ENCODE measurements around the gene TPSAB1.
"Not testable (repeated sequence)": the region's sequence is repeated elsewhere in the genome, so short reads cannot be mapped to it uniquely, and the experiment has no call there.

Gene TPSAB1

DNA sequence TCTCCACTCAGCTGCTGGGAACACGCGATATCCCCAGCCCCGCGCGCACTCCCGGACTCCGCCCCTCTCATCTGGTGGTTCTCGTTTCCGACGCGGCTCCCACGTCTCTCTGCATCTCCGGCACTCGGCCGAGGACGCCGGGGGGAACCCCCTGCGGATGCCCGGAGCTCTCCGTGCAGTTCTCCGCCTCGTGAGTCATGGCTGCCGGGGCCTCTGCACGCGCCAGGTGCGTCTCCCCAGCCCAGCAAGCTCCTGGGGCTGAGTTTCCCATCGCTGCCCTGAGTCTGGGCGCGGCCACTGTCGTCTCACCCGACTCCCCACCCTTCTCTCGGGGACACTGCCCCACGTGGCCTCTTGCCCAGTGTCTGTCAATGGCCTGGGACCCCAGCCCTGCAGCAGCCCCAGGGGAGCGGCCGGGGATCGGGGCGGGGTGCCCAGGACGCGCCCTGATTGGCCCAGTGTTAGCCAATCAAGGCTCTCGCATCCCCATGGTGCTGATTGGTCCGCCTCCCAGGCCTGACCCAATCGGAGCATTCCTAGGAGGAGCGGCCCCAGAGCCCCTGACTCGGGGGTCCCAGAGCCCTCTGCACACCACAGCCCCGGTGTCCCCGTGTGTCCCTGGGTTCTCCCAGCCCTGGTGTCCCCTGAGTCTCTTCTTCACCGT lies 13.3 kb downstream of the TPSAB1 start:
- not testable (repeated sequence) for DNase-seq

GRCh38 chr16:1254821-1255220 lies 14.3 kb downstream of the TPSAB1 start:
- DNase-seq, result not testable (repeated sequence)

DNA sequence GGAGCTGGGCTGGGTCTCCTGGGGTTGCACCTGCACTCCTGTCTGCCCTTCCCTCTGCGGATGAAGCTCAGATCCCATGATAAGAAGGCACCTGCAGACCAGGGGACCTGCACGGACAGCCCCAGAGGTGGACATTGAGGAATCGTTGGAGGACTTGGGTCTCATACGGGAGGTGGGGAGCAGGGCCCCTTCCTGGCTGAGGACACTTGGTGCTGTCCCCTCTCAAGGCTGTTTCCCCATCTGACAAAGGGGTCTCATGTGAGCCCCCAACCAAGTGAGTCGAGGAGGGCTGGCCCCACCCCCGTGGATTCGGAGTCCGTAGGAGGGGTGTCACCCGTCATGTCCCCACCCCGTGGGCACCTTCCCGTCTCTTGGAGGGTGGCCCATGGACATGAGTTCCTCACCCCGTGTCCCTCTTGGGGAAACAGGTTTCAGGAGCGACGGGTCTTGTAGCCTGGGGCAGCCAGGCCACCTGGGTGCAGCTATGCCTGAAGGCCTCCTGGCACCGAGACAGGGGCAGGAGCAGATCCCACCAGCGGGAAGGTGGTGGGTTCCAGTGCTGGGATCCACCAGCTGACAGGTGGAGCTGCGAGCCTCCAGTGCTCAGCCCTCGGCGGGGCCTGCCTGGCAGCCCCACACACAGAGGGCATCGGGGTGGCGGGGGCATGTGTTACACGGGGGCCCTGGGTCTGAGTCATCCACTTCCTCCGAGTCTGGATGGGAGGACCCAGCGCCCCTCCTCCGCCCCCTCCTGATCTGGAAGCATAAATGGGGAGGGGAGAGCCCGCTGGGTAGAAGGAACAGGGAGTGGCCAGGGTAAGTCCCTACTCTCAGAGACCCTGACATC lies 15.0 kb downstream of the TPSAB1 start, which contains the start of gene TPSD1:
Gene TPSD1, plus strand, starts transcription at position 794 of the 847 bp plus-strand sequence. CDS start 212 bp downstream, outside the sequence.
- DNase-seq, result not testable (repeated sequence)

DNA sequence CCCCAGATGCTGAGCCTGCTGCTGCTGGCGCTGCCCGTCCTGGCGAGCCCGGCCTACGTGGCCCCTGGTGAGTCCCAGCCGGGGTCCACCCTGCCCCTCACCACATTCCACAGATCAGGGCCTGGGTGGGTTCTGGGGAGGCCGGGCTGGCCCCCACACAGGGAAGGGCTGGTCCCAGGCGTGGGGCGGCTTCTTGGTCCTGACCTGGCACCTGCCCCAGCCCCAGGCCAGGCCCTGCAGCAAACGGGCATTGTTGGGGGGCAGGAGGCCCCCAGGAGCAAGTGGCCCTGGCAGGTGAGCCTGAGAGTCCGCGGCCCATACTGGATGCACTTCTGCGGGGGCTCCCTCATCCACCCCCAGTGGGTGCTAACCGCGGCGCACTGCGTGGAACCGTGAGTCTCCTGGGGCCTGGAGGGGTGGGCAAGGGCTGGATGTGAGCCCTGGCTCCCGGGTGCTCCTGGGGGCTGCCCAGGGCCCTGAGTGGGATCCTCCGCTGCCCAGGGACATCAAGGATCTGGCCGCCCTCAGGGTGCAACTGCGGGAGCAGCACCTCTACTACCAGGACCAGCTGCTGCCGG lies 15.9 kb downstream of the TPSAB1 start:
- not testable (repeated sequence) for DNase-seq

DNA sequence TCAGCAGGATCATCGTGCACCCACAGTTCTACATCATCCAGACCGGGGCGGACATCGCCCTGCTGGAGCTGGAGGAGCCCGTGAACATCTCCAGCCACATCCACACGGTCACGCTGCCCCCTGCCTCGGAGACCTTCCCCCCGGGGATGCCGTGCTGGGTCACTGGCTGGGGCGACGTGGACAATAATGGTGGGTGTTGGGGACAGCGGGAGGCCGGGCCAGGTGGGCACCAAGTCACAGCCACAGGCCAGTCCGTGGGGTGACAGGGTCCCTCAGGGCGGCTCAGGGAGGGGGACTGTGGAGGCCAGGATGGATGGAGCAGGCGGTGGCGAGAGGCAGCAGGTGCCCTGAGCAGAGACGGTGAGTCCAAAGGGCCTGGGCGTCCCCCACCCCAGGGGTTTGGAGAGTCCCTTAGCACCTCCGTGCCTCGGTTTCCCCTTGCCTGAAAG lies 16.4 kb downstream of the TPSAB1 start:
- no peak for DNase-seq

GRCh38 chr16:1257561-1258224 lies 17.2 kb downstream of the TPSAB1 start:
- no peak for DNase-seq

- DNase-seq, result no peak
Observed at GRCh38 chr16:1258225-1258600, 17.7 kb downstream of the TPSAB1 start.

DNA sequence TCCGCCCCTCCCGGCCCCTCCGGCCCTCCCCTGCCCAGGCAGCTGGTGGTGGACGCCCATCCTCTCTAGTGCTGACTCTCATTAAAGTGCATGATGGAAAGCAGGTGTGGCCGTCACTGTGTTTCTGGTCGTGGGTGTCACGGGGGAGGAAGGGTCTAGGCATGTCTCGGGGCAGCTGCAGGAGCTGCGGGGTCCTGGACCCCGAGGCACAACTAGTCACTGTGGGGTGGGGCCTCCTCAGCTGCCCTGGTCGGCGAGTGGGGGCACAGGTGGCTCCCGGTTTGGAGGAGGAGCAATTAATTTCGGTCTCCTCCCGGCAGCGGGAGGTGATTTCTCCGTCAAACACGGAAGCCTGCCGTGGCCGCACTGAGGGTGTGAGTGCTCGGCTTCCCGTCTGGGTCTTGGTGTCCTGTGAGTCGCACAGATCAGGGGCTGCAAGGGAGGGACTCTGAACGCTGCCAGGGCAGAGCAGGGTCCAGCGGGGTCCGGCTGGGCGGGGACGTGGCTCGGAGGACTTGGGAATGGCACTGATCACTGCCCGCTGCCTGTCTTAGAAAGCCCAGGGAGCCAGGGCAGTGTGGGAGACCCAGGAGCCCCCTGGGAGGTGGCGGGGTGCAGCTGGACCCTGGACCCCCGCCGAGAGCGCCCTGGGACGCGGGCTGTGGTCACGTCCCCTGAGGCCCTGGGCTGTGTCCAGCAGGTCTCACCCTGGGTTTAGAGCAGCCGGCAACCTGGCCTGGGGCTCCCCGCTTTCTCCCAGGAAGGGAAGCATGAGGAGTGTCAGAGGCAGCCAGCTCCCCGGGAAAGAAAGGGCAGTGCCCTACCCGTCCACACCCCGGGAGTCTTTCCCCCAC lies 18.6 kb downstream of the TPSAB1 start:
- DNase-seq, result no peak

GRCh38 chr16:1259760-1260068 lies 19.2 kb downstream of the TPSAB1 start:
- no peak for DNase-seq

DNA sequence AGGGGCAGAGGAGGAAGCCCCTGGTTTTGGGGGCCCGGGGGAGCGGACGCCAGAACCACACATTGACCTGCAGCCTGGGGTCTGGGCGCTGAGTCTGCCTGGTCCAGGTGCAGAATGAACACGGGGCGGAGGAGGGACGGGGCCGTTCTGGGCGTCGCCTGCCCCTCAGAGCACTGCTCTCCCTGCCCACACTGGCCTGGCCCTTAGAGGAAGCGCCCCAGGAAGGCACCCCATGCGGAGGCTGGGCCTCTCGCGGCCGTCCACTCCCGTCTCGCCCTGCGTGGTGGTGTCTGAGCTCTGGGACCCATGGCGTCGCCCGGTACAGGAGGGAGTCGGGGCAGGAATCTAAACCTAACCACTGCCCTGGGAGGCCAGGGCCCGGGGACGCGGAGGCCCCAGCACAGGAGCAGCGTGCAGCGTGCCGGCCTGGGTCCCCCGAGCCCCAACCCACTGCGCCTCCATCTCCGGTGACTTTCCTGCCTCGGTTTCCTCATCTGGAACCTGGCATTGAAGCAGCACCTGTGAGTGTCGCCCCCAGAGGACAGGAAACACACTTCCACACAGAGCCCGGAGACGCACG lies 19.7 kb downstream of the TPSAB1 start:
- no peak for DNase-seq

DNA sequence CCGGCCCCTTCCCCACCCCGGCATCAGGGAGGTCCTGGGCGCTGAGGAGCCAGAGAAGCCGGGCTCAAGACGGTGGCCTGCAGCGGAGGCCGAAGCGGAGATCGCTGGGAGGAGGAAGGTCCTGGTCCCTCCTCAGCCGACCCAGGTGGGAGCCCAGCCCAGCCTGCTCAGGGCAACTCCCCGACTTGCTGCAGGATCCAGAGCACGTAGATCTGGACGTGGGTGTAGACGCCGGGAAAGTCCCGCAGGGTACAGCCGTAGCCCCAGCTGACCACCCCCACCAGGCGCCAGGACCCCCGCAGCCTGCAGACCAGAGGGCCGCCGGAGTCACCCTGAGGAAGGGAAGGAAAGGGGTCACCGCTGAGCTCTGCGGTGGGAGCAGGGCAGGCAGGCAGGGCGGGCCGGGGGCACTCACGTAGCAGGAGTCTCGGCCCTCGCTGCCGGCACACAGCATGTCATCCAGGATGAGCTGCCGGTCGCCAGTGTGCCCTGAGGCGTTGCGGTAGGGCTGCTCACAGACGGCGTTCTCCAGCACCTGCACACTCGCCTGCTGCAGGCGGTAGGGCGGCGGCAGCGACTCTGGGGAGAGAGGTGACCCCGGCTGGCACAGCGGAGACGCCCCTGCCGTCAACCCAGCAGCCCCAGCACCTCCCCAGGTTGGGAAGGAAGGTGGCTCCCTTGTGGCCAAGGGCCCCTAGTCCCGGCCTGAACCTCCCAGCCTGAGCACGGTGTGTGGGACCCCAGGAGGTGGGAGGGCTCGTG lies 20.8 kb downstream of the TPSAB1 start:
- DNase-seq, result no peak

DNA sequence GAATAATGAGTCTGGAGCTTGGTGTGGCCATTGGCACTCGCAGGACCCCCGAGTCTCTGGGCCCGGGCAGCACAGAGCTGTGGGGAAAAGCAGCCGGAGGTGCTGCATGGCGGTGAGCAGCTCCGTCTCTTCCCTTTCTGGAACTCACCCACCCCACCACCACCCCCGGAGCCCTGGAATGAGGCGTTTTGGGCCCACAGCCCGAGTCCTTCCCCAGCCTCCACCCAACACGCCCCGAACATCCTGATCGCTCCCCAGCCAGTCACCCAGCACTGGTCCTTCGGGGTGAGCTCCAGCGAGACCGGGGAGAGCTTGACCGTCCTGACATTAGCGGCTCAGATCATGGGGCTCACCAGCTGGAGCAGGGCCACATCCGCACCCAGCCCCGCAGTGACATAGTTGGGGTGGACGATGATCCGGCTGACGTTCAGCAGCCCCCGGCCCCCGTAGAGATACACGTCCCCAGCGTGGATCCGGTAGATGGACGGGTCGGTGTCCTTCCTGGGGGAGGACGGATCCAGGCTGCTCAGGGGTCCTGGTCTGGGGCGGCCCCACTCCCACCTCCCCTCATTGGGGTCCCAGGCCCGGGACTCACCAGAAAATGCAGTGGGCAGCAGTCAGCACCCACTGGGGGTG lies 21.8 kb downstream of the TPSAB1 start:
- no peak for DNase-seq

DNA sequence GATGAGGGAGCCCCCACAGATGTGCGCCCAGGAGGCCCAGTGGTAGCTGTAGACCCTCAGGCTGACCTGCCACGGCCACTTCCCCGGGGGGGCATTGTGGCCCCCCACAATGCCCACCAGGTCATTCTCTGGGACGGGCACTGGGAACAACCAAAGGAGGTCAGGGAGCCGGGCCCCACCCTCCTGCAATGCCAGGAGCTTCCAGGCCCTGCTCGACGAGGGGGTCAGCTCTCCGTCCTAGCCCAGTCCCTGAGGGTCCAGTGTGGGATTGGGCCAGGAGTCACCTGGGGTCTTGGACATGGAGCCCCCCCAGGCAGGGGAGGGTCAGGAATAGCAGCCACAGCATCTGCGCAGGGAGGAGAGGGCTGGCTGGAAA lies 22.3 kb downstream of the TPSAB1 start:
- DNase-seq, result no peak

GRCh38 chr16:1263591-1264344 lies 23.3 kb downstream of the TPSAB1 start:
- no peak for DNase-seq

DNA sequence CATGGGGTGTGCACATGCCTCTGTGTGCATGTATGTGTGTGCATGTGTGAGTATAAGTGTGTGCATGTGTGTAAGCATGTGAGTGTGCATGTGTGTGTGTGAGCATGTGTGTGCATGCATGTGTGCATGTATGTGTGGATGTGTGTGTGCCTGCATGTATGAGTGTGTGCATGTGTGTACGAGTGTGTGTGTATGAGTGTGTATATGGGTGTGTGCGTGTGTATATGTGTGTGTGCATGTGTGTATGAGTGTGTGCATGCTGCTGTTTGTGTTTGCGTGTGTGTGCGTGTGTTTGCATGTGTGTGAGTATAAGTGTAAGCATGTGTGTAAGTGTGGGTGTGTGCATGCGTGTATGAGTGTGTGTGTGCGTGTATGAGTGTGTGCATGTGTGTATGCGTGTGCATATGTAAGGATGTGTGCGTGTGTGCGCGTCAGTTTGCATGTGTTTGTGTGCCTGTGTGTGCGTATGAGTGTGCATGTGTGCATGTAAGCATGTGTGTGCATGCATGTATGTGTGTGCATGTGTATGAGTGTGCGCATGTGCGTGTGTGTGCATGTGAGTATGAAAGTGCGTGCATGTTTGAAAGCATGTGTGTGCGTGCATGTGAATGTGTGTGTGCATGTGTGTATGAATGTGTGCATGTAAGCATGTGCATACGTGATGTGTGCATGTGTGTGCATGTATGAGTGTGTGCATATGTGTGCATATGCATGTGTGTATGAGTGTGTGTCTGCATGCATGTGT lies 24.0 kb downstream of the TPSAB1 start:
- no peak for DNase-seq

- DNase-seq, result no peak
Observed at GRCh38 chr16:1265090-1265630, 24.7 kb downstream of the TPSAB1 start.

DNA sequence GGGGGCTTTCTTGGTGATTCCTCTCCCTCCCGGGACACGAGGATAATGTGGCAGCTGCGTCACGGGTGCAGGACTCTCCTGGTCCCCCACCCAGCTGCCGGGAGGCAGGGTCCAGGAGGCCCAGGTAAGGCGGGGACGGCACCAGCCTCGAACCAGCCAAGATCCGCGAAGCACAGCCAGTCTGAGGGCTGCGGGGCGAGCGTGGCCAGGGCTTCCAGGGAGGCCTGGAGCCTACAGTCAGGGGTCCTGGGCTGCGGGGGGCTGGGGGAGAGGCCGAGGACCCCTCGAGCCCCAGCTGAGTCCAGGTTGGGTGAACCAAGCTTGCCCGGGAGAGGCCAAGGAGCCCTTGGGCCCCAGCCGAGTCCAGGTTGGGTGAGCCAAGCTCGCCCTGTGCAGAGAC lies 25.3 kb downstream of the TPSAB1 start:
- no peak for DNase-seq

DNA sequence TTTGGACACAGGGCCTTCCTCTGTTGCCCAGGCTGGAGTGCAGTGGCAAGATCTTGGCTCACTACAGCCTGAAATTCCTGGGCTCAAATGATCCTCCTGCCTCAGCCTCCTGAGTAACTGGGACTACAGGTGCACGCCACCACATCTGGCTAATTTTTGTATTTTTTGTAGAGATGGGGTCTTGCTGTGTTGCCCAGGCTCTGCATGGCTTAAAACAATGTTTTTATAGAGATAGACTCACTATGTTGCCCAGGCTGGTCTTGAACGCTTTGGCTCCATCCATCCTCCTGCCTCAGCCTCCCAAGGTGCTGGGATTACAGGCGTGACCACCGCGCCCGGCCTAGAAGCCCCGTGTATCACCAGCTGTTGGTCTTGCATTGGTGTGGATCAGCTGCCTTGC lies 28.9 kb downstream of the TPSAB1 start:
- not testable (repeated sequence) for DNase-seq

DNA sequence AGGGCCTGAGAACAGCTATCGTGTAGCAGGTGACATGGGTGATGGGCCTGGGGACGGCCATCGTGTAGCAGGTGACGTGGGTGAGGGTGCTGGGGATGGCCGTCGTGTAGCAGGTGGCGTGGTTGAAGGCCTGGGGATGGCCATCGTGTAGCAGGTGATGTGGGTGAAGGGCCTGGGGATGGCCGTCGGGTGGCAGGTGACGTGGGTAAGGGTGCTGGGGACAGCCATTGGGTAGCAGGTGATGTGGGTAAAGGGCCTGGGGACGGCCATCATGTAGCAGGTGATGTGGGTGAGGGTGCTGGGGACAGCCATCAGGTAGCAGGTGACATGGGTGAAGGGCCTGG lies 30.8 kb downstream of the TPSAB1 start:
- DNase-seq, result no peak
